ENCODE results near the gene MYLK. TPM values are rescaled to one million over a fixed set of nuclear protein-coding genes. Genes with fewer than 3 reads are reported as not detected.

MYLK gene
- total RNA-seq, 4 donors from 2014 or later, result 32.0 to 81.2 (median 61.5) TPM

DNA sequence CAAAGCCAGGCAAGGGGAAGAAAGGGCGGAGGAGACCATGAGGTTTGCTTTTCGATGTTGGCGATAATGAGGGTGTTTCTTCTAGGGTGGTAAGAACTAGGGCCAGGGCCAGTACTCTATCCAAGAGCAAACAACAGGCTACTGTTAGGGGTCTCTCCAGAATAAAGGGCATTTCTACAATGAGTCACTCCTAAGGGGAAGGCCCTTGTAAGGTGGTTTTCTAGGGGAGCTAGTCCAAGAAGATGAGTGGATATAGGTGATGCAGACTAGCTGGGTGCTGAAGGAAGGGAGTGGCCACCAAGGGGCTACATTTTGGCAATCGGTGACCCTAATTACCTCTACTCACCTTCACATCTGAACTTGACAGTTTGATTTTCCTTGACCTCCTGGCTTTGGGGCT, 150.8 kb downstream of the MYLK start:
- H3K4me1 ChIP-seq, result no peaks in the 10 kb centered on the region
- H3K9me3 ChIP-seq, result no peaks in the 10 kb centered on the region
- TF ChIP-seq EP300 (IDR thresholded peaks at IDR 0.05), result no peak
- TF ChIP-seq CTCF (IDR thresholded peaks at IDR 0.05), result no peak
- no peak for TF ChIP-seq POLR2A (IDR thresholded peaks at IDR 0.05)
- H3K27ac ChIP-seq, result no peak overlapping the region
- H3K27me3 ChIP-seq, result no peaks in the 10 kb centered on the region
- H3K36me3 ChIP-seq, result no peaks in the 10 kb centered on the region
- 68 to 95% methylated on average over 4 of the region's 4 CpGs for WGBS, 2 donors
- DNase-seq (ENCODE audit: low spot score in 2 of 2), result no peak
- no peak overlapping the region for H3K4me3 ChIP-seq

DNA sequence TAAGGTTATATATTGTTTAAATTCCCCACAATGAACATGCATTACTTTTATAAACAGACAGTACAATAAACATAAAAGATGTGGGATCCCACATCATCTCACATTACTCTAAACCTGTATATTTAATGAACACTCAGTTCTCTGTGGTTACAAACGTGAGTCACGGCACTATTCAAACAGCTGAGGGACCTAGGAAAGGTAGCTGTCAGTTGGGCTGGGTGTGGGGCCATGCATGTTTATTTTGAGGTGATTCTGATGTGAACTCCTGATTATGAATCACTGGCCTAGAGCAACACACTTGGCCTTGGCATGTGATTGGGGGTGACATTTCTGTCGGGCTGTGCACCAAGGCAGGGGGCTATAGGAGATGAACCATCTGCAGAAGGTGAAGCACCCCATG, 151.7 kb downstream of the MYLK start:
- TF ChIP-seq POLR2A (IDR thresholded peaks at IDR 0.05) (no peak), CTCF (IDR thresholded peaks at IDR 0.05) (no peak), EP300 (IDR thresholded peaks at IDR 0.05) (no peak)
- Histone ChIP-seq H3K27me3 (no peaks in the 10 kb centered on the region), H3K4me3 (no peak overlapping the region)

GRCh38 chr3:123730829-123731228, 153.3 kb downstream of the MYLK start:
- no peaks in the 10 kb centered on the region for H3K27me3 ChIP-seq
- H3K9me3 ChIP-seq, result no peaks in the 10 kb centered on the region
- no peaks in the 10 kb centered on the region for H3K36me3 ChIP-seq
- no peak overlapping the region for H3K4me3 ChIP-seq
- 86 to 88% methylated on average over 4 of the region's 4 CpGs for WGBS, 2 donors
- no peak for TF ChIP-seq POLR2A (IDR thresholded peaks at IDR 0.05)
- no peak for TF ChIP-seq EP300 (IDR thresholded peaks at IDR 0.05)
- no peak for TF ChIP-seq CTCF (IDR thresholded peaks at IDR 0.05)
- H3K4me1 ChIP-seq, result no peaks in the 10 kb centered on the region
- no peak overlapping the region for H3K27ac ChIP-seq
- DNase-seq (ENCODE audit: low spot score in 2 of 2), result no peak

More for the DNA sequence above, 151.7 kb downstream of the MYLK start:
- Histone ChIP-seq H3K4me1 (no peaks in the 10 kb centered on the region), H3K9me3 (no peaks in the 10 kb centered on the region), H3K27ac (no peak overlapping the region), H3K36me3 (no peaks in the 10 kb centered on the region)
- DNase-seq (ENCODE audit: low spot score in 2 of 2), result no peak
- WGBS, 2 donors, result 90 to 91% methylated on average over 3 of the region's 3 CpGs

- 94 to 96% methylated on average over 3 of the region's 3 CpGs for WGBS, 2 donors
- H3K27ac ChIP-seq, result no peak overlapping the region
These were observed 155.1 kb downstream of the MYLK start for GRCh38 chr3:123728991-123729390.

GRCh38 chr3:123728014-123728413, 156.1 kb downstream of the MYLK start:
- H3K27ac ChIP-seq, result no peak overlapping the region
- no peaks in the 10 kb centered on the region for H3K36me3 ChIP-seq
- peaks cover 0 to 5% (median 0%) of the 10 kb centered on the region in 4 donors for H3K4me1 ChIP-seq
- H3K27me3 ChIP-seq, result no peaks in the 10 kb centered on the region
- H3K9me3 ChIP-seq, result no peaks in the 10 kb centered on the region
- H3K4me3 ChIP-seq, result no peak overlapping the region
- TF ChIP-seq EP300 (IDR thresholded peaks at IDR 0.05), result no peak
- TF ChIP-seq POLR2A (IDR thresholded peaks at IDR 0.05), result no peak
- no peak for TF ChIP-seq CTCF (IDR thresholded peaks at IDR 0.05)
- 64 to 69% methylated on average over 2 of the region's 2 CpGs for whole genome bisulfite sequencing, 2 donors
- no peak for DNase-seq (ENCODE audit: low spot score in 2 of 2)

More at GRCh38 chr3:123728991-123729390, 155.1 kb downstream of the MYLK start:
- Histone ChIP-seq H3K27me3 (no peaks in the 10 kb centered on the region), H3K36me3 (no peaks in the 10 kb centered on the region), H3K4me3 (no peak overlapping the region), H3K4me1 (no peaks in the 10 kb centered on the region), H3K9me3 (no peaks in the 10 kb centered on the region)
- no peak for DNase-seq (ENCODE audit: low spot score in 2 of 2)
- TF ChIP-seq POLR2A (IDR thresholded peaks at IDR 0.05) (no peak), EP300 (IDR thresholded peaks at IDR 0.05) (no peak), CTCF (IDR thresholded peaks at IDR 0.05) (no peak)

Measured in tibial nerve (tissue), 4 donors.